Thyroid gland (tissue), 4 donors: ENCODE measurements around the gene PNKP.

Experiments used
- POLR2A ChIP-seq, 2 donors: fragments of 450-650 bp; IDR thresholded peaks; one replicate each; pipeline ENCODE4 v1.6.1; 2017; ENCODE audit warnings: antibody characterized with exemption in 2 of 2, mild to moderate bottlenecking in 2 of 2, moderate library complexity in 1 of 2
- TF ChIP-seq, protein P1 (sequence below), 6 experiments: fragments of 200-600 bp in 3 of 6; fragments of 450-650 bp in 3 of 6; sonication (generic) in 3 of 6; IDR thresholded peaks; one replicate each; pipeline ENCODE4 v1.5.1; 2016 to 2019; ENCODE audit warnings: antibody characterized with exemption in 6 of 6, mild to moderate bottlenecking in 2 of 6, inconsistent platforms in 1 of 6, moderate library complexity in 1 of 6

GRCh38 chr19:49862391-49863253 is 4.8 kb downstream of the PNKP start:
- TF ChIP-seq, protein P1, sequence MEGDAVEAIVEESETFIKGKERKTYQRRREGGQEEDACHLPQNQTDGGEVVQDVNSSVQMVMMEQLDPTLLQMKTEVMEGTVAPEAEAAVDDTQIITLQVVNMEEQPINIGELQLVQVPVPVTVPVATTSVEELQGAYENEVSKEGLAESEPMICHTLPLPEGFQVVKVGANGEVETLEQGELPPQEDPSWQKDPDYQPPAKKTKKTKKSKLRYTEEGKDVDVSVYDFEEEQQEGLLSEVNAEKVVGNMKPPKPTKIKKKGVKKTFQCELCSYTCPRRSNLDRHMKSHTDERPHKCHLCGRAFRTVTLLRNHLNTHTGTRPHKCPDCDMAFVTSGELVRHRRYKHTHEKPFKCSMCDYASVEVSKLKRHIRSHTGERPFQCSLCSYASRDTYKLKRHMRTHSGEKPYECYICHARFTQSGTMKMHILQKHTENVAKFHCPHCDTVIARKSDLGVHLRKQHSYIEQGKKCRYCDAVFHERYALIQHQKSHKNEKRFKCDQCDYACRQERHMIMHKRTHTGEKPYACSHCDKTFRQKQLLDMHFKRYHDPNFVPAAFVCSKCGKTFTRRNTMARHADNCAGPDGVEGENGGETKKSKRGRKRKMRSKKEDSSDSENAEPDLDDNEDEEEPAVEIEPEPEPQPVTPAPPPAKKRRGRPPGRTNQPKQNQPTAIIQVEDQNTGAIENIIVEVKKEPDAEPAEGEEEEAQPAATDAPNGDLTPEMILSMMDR (IDR thresholded peaks at IDR 0.05) = no peak
- TF ChIP-seq POLR2A (IDR thresholded peaks at IDR 0.05) = no peak
